PC-9 (cell line): ENCODE data around the gene SYMPK. TPM values are rescaled to one million over a fixed set of nuclear protein-coding genes. Genes with fewer than 3 reads are reported as not detected.

Experiments used
- BruUV-seq: library from RNA; stranded (reverse); fragments of 400-500 nt; replicated peaks from 2 replicates; lab custom pipeline; 2021; lab: Mats Ljungman, UMichigan
- CTCF ChIA-PET: fragments of 300-600 bp; sonication (Branson Sonifier 250); formaldehyde crosslinking; loops from one replicate; lab custom pipeline; 2022; ENCODE audit warnings: antibody characterized with exemption; lab: Charles Lee
- POLR2A ChIA-PET: fragments of 300-600 bp; sonication (Branson Sonifier 250); formaldehyde crosslinking; loops from one replicate; lab custom pipeline; 2022; ENCODE audit warnings: antibody characterized with exemption; ENCODE audit not compliant: unreplicated experiment; lab: Charles Lee
- DNase-seq, 2 experiments: peaks; one replicate each; pipeline versions ENCODE4 v3.0.0 to v3.0.0-alpha.2; 2015 to 2022; ENCODE audit warnings: mixed read lengths in 1 of 2
- H2AFZ ChIP-seq: fragments of 200-600 bp; sonication (generic); 2 replicates; pipeline ENCODE4 v1.8.1; 2017; ENCODE audit warnings: antibody characterized with exemption
- H3F3A ChIP-seq: fragments of 200-600 bp; sonication (generic); 2 replicates; pipeline ENCODE4 v1.8.1; 2017; ENCODE audit warnings: antibody characterized with exemption, mild to moderate bottlenecking, low read depth; ENCODE audit not compliant: insufficient read depth
- H3K27ac ChIP-seq: fragments of 200-600 bp; sonication (generic); 2 replicates; pipeline ENCODE4 v1.6.1; 2016; ENCODE audit warnings: mixed run types
- H3K27me3 ChIP-seq: fragments of 200-600 bp; sonication (generic); 2 replicates; pipeline ENCODE4 v1.6.1; 2016; ENCODE audit warnings: low read depth, mixed run types; ENCODE audit not compliant: insufficient read depth
- H3K36me3 ChIP-seq: fragments of 200-600 bp; sonication (generic); 2 replicates; pipeline ENCODE4 v1.6.1; 2016; ENCODE audit warnings: low read depth, mixed run types
- H3K4me1 ChIP-seq: fragments of 200-600 bp; sonication (generic); replicated peaks from 2 replicates; pipeline ENCODE4 v1.6.1; 2016; ENCODE audit warnings: mixed run types; ENCODE audit not compliant: insufficient read depth
- H3K4me2 ChIP-seq: fragments of 200-600 bp; sonication (generic); 2 replicates; pipeline ENCODE4 v1.6.1; 2017; ENCODE audit warnings: mixed run types
- H3K4me3 ChIP-seq: fragments of 200-600 bp; sonication (generic); 2 replicates; pipeline ENCODE4 v1.6.1; 2016; ENCODE audit warnings: mixed run types
- H3K79me2 ChIP-seq: fragments of 200-600 bp; sonication (generic); 2 replicates; pipeline ENCODE4 v1.6.1; 2017; ENCODE audit warnings: low read depth, mixed run types
- H3K9me2 ChIP-seq: fragments of 200-600 bp; sonication (generic); 2 replicates; pipeline ENCODE4 v1.8.1; 2017; ENCODE audit warnings: mild to moderate bottlenecking; ENCODE audit not compliant: insufficient read depth
- H3K9me3 ChIP-seq: fragments of 200-600 bp; sonication (generic); 2 replicates; pipeline ENCODE4 v1.8.1; 2016; ENCODE audit warnings: low read depth; ENCODE audit not compliant: insufficient read depth
- H4K20me1 ChIP-seq: fragments of 200-600 bp; sonication (generic); 2 replicates; pipeline ENCODE4 v1.8.1; 2017; ENCODE audit not compliant: insufficient read depth
- CTCF ChIP-seq: fragments of 200-600 bp; sonication (generic); conservative IDR thresholded peaks from 2 replicates; pipeline ENCODE4 v1.6.1; 2017; ENCODE audit warnings: mixed run types, antibody characterized with exemption, mild to moderate bottlenecking, moderate library complexity
- EZH2 ChIP-seq: fragments of 200-600 bp; sonication (generic); IDR thresholded peaks from 2 replicates; pipeline ENCODE4 v1.8.0; 2017; ENCODE audit warnings: antibody characterized with exemption, low read depth
- intact Hi-C: fragments of 100-400 bp; cut with micrococcal nuclease; formaldehyde crosslinking; loops from one replicate; pipeline ENCODE4 v1.10.0; 2022; ENCODE audit not compliant: unreplicated experiment
- total RNA-seq: library from RNA; stranded (reverse); gene quantifications from 2 replicates; pipeline ENCODE4 v1.2.3, GENCODE V29; 2021

The SYMPK gene
- total RNA-seq, 1 experiment from 2014 or later: 85.5 TPM

DNA sequence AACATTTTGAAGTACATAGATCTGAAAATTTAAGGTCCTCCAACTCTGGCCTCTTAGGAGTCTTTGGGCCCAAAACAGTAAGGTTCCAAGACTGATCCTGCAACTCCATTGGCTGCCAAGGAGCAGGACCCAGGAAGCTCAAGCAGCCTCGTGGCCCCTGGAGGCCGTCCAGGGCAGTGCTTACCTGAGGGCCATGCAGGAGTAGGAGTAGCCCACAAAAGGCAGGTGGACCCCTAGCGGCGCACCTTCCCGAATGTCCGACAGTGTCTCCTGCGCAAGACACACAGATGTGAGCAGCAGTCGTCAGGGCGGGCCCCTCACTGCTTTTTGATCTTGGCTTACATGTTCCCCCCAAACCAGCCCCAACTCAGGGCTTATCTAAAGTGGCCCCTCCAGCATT lies 88.2 kb downstream of the SYMPK start:
- CTCF ChIA-PET: no interaction called here
- intact Hi-C loops: no loop called here
- no peak for DNase-seq
- TF ChIP-seq EZH2 (no peak), CTCF (no peak; the same call in 1 of the 2 replicates)
- POLR2A ChIA-PET: no interaction called here
- Histone ChIP-seq H3K4me1 (peaks cover 10% of the 10 kb centered on the region), H2AFZ (no peak overlapping the region), H3K9me2 (no peaks in the 10 kb centered on the region), H3K79me2 (peaks cover 2% of the 10 kb centered on the region; the same call in 1 of the 2 replicates), H3F3A (peaks cover 62% of the 10 kb centered on the region; the same call in 1 of the 2 replicates), H3K9me3 (no peaks in the 10 kb centered on the region), H4K20me1 (peaks cover 9% of the 10 kb centered on the region), H3K27me3 (no peaks in the 10 kb centered on the region), H3K27ac (no peak overlapping the region), H3K4me2 (no peak overlapping the region), H3K36me3 (peaks cover 28% of the 10 kb centered on the region), H3K4me3 (no peak overlapping the region)
- no TSS peak for BruUV-seq

GRCh38 chr19:45773384-45773783 lies 89.6 kb downstream of the SYMPK start:
- Histone ChIP-seq H3K9me3 (no peaks in the 10 kb centered on the region), H3K27ac (no peak overlapping the region), H4K20me1 (peaks cover 9% of the 10 kb centered on the region), H3F3A (peaks cover 67% of the 10 kb centered on the region; the same call in 1 of the 2 replicates), H3K9me2 (no peaks in the 10 kb centered on the region), H3K4me3 (no peak overlapping the region), H3K4me2 (no peak overlapping the region), H3K27me3 (no peaks in the 10 kb centered on the region), H3K4me1 (peaks cover 7% of the 10 kb centered on the region; the same call in 1 of the 2 replicates), H2AFZ (no peak overlapping the region), H3K79me2 (no peaks in the 10 kb centered on the region), H3K36me3 (peaks cover 24% of the 10 kb centered on the region; the same call in 1 of the 2 replicates)
- POLR2A ChIA-PET: interaction anchor here (0.7 to 0.9 kb wide), 2 partner anchors 10 to 20 kb away, joined by 4 to 7 read pairs; no protein-coding TSS in a partner anchor
- DNase-seq: no peak
- no TSS peak for BruUV-seq
- CTCF ChIA-PET: no interaction called here
- intact Hi-C loops: no loop called here
- TF ChIP-seq EZH2 (no peak), CTCF (no peak)

DNA sequence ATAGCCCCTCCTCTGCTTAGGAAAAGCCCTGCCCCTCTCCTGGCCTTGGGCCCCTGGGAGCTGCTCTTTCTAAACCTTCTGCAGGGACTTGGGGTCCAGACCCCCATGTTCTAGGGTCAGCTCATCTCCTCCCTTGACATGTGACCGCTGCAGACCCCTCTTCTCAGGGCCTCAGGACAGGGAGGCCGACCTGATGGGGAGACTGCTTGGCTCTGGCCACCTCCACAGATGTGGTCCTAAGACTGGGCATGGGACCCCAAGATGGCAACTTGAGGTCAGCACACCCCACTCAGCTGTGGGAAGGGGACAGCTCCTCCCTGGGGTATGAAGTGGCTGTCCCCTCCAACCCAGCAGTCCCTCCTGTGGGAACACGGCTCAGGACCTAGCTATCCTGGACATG lies 90.0 kb downstream of the SYMPK start:
- Histone ChIP-seq H3K36me3 (peaks cover 21% of the 10 kb centered on the region; the same call in 1 of the 2 replicates), H3K4me2 (no peak overlapping the region), H4K20me1 (peaks cover 5% of the 10 kb centered on the region), H3K27ac (no peak overlapping the region), H3F3A (peaks cover 70% of the 10 kb centered on the region; the same call in 1 of the 2 replicates), H3K4me3 (no peak overlapping the region), H3K9me2 (no peaks in the 10 kb centered on the region), H2AFZ (no peak overlapping the region), H3K4me1 (peaks cover 7% of the 10 kb centered on the region; the same call in 1 of the 2 replicates), H3K79me2 (no peaks in the 10 kb centered on the region), H3K9me3 (no peaks in the 10 kb centered on the region), H3K27me3 (no peaks in the 10 kb centered on the region)
- BruUV-seq: no TSS peak
- DNase-seq: no peak
- ChIA-PET POLR2A (interaction anchor here (0.9 to 1.0 kb wide), 2 partner anchors 10 to 55 kb away, joined by 3 to 4 read pairs; no protein-coding TSS in a partner anchor), CTCF (no interaction called here)
- intact Hi-C loops: no loop called here
- TF ChIP-seq CTCF: no peak
- TF ChIP-seq EZH2: no peak
